ENCODE measurements around the gene STXBP5L.

DNA sequence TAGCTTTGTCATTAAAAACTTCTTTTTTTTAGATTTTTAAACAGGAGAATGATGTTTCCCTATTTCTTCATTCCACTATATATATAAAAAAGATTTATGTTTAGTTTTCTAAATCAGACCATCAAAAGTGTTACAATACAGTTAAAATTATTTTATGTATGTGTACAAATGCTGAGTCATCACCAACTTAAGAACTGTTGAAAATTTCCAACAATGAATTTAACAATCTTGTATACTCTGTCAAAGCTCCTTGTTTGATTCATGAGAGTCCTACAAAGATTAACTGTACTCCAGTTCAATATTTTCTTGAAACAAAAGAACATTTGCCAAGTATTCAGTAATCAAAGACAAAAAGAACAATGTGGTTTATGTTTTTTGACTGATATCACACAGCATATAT lies 555.7 kb downstream of the STXBP5L start:
- no peak for TF ChIP-seq CTCF (IDR thresholded peaks at IDR 0.05)
- no peak for TF ChIP-seq EP300 (IDR thresholded peaks at IDR 0.05)
- no peak for TF ChIP-seq POLR2A (IDR thresholded peaks at IDR 0.05; ENCODE audit: low read length)
- TF ChIP-seq, protein P1, sequence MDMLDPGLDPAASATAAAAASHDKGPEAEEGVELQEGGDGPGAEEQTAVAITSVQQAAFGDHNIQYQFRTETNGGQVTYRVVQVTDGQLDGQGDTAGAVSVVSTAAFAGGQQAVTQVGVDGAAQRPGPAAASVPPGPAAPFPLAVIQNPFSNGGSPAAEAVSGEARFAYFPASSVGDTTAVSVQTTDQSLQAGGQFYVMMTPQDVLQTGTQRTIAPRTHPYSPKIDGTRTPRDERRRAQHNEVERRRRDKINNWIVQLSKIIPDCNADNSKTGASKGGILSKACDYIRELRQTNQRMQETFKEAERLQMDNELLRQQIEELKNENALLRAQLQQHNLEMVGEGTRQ (IDR thresholded peaks at IDR 0.05): no peak
